KMS-11 (cell line): ENCODE data around the gene SOX12.

Source experiments
- H2AFZ ChIP-seq: fragments of 200-600 bp; sonication (generic); 2 replicates; pipeline ENCODE4 v1.6.1; 2016; ENCODE audit warnings: antibody characterized with exemption, mixed run types, low read depth
- H3K27ac ChIP-seq: fragments of 200-600 bp; sonication (generic); 2 replicates; pipeline ENCODE4 v1.6.1; 2016; ENCODE audit warnings: mild to moderate bottlenecking, mixed run types
- H3K27me3 ChIP-seq: fragments of 200-600 bp; sonication (generic); 2 replicates; pipeline ENCODE4 v1.6.1; 2017; ENCODE audit warnings: mild to moderate bottlenecking, low read depth, mixed run types, moderate library complexity; ENCODE audit not compliant: insufficient read depth
- H3K36me3 ChIP-seq: fragments of 200-600 bp; sonication (generic); 2 replicates; pipeline ENCODE4 v1.6.1; 2017; ENCODE audit warnings: mild to moderate bottlenecking, mixed run types; ENCODE audit not compliant: insufficient read depth
- H3K4me1 ChIP-seq: fragments of 200-600 bp; sonication (generic); 2 replicates; pipeline ENCODE4 v1.6.1; 2016; ENCODE audit warnings: mild to moderate bottlenecking, low read depth, mixed run types; ENCODE audit not compliant: poor library complexity, severe bottlenecking
- H3K4me2 ChIP-seq: fragments of 200-600 bp; sonication (generic); 2 replicates; pipeline ENCODE4 v1.7.0; 2016; ENCODE audit warnings: mild to moderate bottlenecking, mixed run types
- H3K4me3 ChIP-seq: fragments of 200-600 bp; sonication (generic); IDR thresholded peaks from 2 replicates; pipeline ENCODE4 v1.6.1; 2017; ENCODE audit warnings: low read depth, low read length, mixed read lengths; ENCODE audit not compliant: insufficient read depth
- H3K79me2 ChIP-seq: fragments of 200-600 bp; sonication (generic); 2 replicates; pipeline ENCODE4 v1.6.1; 2016; ENCODE audit warnings: low read depth, mixed run types; ENCODE audit not compliant: insufficient read depth
- H3K9ac ChIP-seq: fragments of 200-600 bp; sonication (generic); 2 replicates; pipeline ENCODE4 v1.6.1; 2016; ENCODE audit warnings: mild to moderate bottlenecking, mixed run types
- H4K20me1 ChIP-seq: fragments of 200-600 bp; sonication (generic); 2 replicates; pipeline ENCODE4 v1.6.1; 2016; ENCODE audit warnings: mild to moderate bottlenecking, mixed run types; ENCODE audit not compliant: insufficient read depth
- TF ChIP-seq, protein P1 (sequence below): fragments of 200-600 bp; sonication (generic); conservative IDR thresholded peaks from 2 replicates; pipeline ENCODE4 v1.6.1; 2017; ENCODE audit warnings: low read depth, mild to moderate bottlenecking, antibody characterized with exemption, low read length, moderate library complexity, mixed read lengths

The SOX12 gene

DNA sequence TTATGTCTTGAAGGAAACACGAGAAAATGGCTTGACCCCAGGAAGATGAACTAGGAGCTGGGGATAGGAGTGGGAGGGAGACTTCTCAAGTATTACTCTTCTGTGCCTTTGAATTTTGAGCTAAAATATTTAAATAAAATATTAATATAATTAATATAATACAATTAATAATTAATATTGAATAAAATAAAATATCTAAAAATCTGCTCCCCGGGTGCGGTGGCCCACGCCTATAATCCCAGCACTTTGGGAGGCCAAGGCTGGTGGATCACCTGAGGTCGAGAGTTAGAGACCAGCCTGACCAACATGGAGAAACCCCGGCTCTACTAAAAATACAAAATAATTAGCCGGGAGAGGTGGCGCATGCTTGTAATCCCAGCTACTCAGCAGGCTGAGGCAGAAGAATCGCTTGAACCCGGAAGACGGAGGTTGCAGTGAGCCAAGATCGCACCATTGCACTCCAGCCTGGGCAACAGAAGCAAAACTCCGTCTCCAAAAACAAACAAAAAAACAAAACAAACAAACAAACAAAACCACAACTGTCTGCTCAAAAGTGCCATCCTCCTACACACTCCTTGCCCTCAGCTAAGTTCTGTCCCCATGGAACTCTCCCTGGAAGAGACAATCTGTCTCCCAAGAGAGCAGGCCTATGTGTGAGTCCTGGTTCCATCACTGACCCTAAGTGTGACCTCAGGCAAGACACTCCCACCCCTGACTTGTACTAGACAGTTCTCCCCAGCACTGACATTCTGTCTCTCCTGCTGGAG lies 41.5 kb downstream of the SOX12 start:
- H3K9ac ChIP-seq = no peak overlapping the region

DNA sequence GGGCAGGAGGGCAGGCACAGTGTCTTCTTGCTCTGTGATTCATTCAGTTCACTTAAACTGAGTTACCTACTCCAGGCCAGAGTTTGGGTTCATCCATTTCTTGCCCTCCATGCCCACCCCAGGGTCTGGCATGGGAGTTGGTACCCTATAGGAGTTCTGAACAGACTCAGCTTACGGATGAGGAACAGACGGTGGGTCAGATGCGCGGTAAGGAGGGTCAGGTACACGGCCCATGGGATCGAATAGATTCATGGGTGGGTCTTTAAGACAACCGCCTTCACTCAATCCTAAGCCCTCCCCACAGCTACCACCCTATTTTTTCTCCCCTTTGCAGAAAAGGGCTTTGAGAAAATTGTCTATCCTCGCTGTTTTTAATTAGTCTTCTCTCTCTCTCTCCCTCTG lies 42.1 kb downstream of the SOX12 start:
- Histone ChIP-seq H3K27ac (no peak overlapping the region), H2AFZ (no peak overlapping the region), H4K20me1 (no peaks in the 10 kb centered on the region), H3K79me2 (no peaks in the 10 kb centered on the region), H3K4me3 (no peak overlapping the region), H3K4me1 (peaks cover 27% of the 10 kb centered on the region), H3K4me2 (no peak overlapping the region), H3K27me3 (no peaks in the 10 kb centered on the region), H3K9ac (no peak overlapping the region), H3K36me3 (no peaks in the 10 kb centered on the region)
- TF ChIP-seq, protein P1, sequence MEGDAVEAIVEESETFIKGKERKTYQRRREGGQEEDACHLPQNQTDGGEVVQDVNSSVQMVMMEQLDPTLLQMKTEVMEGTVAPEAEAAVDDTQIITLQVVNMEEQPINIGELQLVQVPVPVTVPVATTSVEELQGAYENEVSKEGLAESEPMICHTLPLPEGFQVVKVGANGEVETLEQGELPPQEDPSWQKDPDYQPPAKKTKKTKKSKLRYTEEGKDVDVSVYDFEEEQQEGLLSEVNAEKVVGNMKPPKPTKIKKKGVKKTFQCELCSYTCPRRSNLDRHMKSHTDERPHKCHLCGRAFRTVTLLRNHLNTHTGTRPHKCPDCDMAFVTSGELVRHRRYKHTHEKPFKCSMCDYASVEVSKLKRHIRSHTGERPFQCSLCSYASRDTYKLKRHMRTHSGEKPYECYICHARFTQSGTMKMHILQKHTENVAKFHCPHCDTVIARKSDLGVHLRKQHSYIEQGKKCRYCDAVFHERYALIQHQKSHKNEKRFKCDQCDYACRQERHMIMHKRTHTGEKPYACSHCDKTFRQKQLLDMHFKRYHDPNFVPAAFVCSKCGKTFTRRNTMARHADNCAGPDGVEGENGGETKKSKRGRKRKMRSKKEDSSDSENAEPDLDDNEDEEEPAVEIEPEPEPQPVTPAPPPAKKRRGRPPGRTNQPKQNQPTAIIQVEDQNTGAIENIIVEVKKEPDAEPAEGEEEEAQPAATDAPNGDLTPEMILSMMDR = no peak

More for the DNA sequence above, 41.5 kb downstream of the SOX12 start:
- H3K4me1 ChIP-seq = peaks cover 25% of the 10 kb centered on the region
- H3K79me2 ChIP-seq = no peaks in the 10 kb centered on the region
- H3K27me3 ChIP-seq = no peaks in the 10 kb centered on the region
- no peak overlapping the region for H2AFZ ChIP-seq
- H3K4me3 ChIP-seq = no peak overlapping the region
- H3K27ac ChIP-seq = no peak overlapping the region
- no peak overlapping the region for H3K4me2 ChIP-seq
- no peaks in the 10 kb centered on the region for H4K20me1 ChIP-seq
- no peaks in the 10 kb centered on the region for H3K36me3 ChIP-seq
- TF ChIP-seq, protein P1 = no peak

DNA sequence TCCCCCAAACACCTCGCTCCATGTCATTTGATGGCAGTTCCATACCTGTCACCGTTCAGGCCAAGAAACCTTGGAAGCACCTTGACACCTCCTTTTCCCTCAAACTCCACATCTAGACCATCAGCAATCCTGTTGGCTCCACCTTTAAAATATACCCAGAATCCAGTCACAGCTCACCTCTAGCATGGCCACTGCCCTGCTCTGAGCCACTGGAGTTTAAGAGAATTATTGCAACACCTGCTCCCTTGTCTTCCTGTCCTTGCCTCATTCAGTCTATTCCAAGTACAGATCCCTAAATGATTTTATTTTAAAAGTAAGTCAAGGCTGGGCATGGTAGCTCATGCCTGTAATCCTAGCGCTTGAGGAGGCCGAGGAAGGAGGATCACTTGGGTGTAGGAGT lies 43.6 kb downstream of the SOX12 start:
- Histone ChIP-seq H3K9ac (no peak overlapping the region), H3K36me3 (no peaks in the 10 kb centered on the region), H3K27me3 (no peaks in the 10 kb centered on the region), H2AFZ (no peak overlapping the region), H3K4me1 (peaks cover 36% of the 10 kb centered on the region), H4K20me1 (no peaks in the 10 kb centered on the region), H3K79me2 (no peaks in the 10 kb centered on the region), H3K4me2 (no peak overlapping the region), H3K4me3 (no peak overlapping the region), H3K27ac (no peak overlapping the region)
- TF ChIP-seq, protein P1 = no peak

DNA sequence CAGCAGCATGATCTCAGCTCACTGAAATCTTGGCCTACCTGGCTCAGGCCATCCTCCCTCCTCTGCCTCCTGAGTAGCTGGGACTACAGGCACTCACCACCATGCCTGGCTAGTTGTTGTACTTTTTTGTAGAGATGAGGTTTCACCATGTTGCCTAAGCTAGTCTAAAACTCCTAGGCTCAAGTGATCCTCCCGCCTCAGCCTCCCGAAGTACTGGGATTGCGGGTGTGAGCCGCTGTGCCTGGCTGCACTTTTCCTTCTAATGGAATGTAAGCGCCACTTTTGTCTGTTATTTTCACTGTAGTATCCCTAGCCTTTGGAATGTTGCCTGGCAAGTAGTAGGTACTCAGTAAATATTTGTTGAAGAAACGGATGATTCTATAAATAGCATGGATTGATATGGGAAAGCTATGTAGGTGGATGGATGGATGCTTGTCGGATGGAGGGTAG lies 44.8 kb downstream of the SOX12 start:
- Histone ChIP-seq H3K4me1 (peaks cover 28% of the 10 kb centered on the region), H3K4me2 (no peak overlapping the region)

More for the DNA sequence above, 44.8 kb downstream of the SOX12 start:
- H3K79me2 ChIP-seq = no peaks in the 10 kb centered on the region
- no peak overlapping the region for H3K27ac ChIP-seq
- TF ChIP-seq, protein P1 = no peak
- no peak overlapping the region for H2AFZ ChIP-seq
- H3K4me3 ChIP-seq = no peak overlapping the region
- H4K20me1 ChIP-seq = no peaks in the 10 kb centered on the region
- H3K36me3 ChIP-seq = no peaks in the 10 kb centered on the region
- no peak overlapping the region for H3K9ac ChIP-seq
- no peaks in the 10 kb centered on the region for H3K27me3 ChIP-seq
